DOHH2 (cell line): ENCODE results near the gene BCL2.

Experiments
- EZH2phosphoT487 ChIP-seq: fragments of 200-600 bp; sonication (generic); IDR thresholded peaks from 2 replicates; pipeline ENCODE4 v1.6.1; 2017; ENCODE audit warnings: borderline replicate concordance, mild to moderate bottlenecking, antibody characterized with exemption, low read length, moderate library complexity, mixed read lengths
- TF ChIP-seq, protein P1 (sequence below): fragments of 200-600 bp; sonication (generic); IDR thresholded peaks from one replicate; pipeline ENCODE4 v1.5.1; 2014; ENCODE audit warnings: antibody characterized with exemption, mild to moderate bottlenecking, low read depth, low read length; ENCODE audit not compliant: poor library complexity, severe bottlenecking

- TF ChIP-seq, protein P1, sequence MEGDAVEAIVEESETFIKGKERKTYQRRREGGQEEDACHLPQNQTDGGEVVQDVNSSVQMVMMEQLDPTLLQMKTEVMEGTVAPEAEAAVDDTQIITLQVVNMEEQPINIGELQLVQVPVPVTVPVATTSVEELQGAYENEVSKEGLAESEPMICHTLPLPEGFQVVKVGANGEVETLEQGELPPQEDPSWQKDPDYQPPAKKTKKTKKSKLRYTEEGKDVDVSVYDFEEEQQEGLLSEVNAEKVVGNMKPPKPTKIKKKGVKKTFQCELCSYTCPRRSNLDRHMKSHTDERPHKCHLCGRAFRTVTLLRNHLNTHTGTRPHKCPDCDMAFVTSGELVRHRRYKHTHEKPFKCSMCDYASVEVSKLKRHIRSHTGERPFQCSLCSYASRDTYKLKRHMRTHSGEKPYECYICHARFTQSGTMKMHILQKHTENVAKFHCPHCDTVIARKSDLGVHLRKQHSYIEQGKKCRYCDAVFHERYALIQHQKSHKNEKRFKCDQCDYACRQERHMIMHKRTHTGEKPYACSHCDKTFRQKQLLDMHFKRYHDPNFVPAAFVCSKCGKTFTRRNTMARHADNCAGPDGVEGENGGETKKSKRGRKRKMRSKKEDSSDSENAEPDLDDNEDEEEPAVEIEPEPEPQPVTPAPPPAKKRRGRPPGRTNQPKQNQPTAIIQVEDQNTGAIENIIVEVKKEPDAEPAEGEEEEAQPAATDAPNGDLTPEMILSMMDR, result no peak
- TF ChIP-seq EZH2phosphoT487, result no peak
Observed at GRCh38 chr18:63183952-63184770, 135.4 kb downstream of the BCL2 start.
